GM10847 (cell line): ENCODE data around the gene IL6R.

Experiments used
- POLR2A ChIP-seq: IDR thresholded peaks from 2 replicates; pipeline ENCODE4 v1.6.1; 2011; ENCODE audit not compliant: insufficient read length; ENCODE audit errors: extremely low read depth

Gene IL6R

DNA sequence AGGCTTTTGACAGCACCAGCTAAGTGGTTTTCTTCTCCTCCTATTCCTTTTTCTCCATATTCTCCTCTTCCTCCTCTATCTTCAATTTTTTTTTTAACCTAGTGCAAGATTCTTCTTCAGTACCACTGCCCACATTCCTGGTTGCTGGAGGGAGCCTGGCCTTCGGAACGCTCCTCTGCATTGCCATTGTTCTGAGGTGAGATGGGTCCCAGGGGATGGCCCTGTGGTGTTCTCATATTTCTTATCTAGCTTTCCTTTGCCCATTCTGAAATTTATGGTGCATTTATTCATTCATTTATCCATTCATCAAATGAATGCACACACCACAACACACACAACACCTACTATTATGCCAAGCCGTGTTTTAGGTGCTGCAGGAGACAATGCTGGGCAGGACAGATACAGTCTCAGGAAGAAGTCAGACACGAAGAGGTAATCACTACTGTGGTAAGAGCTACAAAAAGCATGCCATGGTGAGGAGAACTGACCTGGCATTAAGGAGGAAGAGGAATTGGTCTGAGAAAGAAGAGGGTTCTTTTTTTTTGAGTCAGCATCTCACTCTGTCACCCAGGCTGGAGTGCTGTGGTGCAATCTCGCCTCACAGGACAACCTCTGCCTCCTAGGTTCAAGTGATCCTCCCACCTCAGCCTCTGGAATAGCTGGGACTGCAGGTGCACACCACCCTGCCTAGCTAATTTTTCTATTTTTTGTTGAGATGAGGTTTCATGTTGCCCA lies 49.4 kb downstream of the IL6R start:
- TF ChIP-seq POLR2A, result no peak

DNA sequence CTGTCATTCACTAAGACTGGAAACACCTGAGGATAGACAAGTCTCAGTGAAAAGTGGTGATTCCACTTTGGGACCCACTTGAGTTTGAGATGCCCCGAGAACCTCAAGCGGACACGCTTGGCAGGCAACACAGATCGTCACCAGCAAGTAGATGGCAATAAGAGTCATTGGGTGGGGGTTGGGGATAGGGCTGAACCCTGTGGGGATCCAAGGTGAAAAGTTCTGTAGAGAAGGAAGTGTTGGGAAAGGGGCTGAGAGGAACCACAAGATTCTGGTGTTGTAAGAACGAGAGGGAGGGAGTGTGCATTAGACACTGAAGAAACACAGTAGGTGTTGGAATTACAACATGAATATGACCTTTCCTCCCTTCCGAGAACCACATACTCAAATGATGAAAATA lies 51.5 kb downstream of the IL6R start:
- no peak for TF ChIP-seq POLR2A

DNA sequence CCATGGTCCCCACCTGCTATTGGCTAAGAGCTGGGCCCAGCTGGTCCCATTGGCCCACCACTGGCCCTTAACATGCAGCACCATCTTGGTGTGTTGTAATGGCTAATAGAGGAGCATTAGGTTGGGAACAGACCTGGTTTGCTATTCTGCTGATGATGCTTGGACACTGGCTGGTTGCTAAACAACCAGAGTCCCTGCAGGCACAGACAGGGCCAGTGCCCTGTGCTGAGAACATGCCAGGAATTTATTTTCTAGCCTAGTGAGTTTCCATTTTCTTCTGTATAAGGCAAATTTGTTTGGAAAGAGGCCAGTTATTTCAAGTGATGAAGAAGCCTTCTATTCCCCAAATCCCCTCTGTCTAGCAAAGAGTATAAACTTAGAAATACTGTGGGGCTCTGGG lies 53.9 kb downstream of the IL6R start:
- TF ChIP-seq POLR2A, result no peak

DNA sequence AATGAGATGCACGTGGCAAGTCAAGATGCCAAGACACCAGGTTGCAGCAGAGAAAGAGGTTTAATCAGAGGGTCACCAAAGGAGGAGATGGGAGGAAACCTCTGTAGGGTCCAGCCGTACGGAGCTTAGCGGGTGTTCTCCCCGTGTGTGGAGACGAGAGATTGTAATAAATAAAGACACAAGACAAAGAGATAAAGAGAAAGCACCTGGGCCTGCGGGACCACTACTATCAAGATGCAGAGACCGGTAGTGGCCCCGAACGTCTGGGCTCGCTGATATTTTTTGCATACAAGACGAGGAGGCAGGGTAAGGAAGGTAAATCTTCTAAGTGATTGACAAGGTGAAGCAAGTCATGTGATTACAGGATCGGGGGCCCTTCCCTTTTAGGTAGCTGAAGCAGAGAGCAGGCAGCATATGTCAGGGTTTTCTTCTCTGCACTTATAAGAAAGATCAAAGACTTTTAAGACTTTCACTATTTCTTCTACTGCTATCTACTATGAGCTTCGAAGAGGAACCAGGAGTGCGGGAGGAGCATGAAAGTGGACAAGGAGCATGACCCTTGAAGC lies 55.6 kb downstream of the IL6R start:
- no peak for TF ChIP-seq POLR2A

DNA sequence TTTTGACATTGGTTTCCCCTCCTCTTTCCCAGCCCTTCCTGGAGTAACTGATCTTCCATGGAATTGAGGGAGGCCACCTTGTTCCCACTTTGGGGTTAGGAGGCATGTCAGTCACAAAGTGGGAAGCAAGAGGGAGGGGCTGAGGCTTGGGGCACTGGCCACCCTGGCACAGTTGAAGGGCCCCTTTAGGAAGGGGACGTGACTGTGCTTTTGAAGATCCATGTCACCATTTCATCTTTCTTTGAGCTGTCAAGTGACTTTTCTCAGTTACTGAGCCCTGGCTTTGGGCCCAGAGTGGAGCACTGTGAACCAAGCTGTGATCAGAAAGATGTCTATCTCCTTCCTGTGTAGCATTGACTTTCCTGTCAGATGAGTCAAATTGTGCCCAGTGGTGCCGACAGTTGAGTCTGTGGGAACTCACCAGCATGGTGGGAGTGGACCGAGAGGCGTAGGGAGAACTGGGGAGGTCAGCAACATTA lies 58.4 kb downstream of the IL6R start:
- TF ChIP-seq POLR2A, result no peak

DNA sequence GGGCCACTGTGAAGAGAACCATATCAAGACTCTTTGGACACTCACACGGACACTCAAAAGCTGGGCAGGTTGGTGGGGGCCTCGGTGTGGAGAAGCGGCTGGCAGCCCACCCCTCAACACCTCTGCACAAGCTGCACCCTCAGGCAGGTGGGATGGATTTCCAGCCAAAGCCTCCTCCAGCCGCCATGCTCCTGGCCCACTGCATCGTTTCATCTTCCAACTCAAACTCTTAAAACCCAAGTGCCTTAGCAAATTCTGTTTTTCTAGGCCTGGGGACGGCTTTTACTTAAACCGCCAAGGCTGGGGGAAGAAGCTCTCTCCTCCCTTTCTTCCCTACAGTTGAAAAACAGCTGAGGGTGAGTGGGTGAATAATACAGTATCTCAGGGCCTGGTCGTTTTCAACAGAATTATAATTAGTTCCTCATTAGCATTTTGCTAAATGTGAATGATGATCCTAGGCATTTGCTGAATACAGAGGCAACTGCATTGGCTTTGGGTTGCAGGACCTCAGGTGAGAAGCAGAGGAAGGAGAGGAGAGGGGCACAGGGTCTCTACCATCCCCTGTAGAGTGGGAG lies 60.6 kb downstream of the IL6R start:
- no peak for TF ChIP-seq POLR2A

DNA sequence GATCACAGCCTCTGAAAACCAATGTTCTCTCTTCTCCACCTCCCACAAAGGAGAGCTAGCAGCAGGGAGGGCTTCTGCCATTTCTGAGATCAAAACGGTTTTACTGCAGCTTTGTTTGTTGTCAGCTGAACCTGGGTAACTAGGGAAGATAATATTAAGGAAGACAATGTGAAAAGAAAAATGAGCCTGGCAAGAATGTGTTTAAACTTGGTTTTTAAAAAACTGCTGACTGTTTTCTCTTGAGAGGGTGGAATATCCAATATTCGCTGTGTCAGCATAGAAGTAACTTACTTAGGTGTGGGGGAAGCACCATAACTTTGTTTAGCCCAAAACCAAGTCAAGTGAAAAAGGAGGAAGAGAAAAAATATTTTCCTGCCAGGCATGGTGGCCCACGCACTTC lies 61.1 kb downstream of the IL6R start:
- no peak for TF ChIP-seq POLR2A

DNA sequence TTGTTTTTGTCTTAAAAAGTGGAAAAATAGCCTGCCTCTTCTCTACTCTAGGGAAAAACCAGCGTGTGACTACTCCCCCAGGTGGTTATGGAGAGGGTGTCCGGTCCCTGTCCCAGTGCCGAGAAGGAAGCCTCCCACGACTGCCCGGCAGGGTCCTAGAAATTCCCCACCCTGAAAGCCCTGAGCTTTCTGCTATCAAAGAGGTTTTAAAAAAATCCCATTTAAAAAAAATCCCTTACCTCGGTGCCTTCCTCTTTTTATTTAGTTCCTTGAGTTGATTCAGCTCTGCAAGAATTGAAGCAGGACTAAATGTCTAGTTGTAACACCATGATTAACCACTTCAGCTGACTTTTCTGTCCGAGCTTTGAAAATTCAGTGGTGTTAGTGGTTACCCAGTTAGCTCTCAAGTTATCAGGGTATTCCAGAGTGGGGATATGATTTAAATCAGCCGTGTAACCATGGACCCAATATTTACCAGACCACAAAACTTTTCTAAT lies 61.8 kb downstream of the IL6R start:
- TF ChIP-seq POLR2A, result no peak

DNA sequence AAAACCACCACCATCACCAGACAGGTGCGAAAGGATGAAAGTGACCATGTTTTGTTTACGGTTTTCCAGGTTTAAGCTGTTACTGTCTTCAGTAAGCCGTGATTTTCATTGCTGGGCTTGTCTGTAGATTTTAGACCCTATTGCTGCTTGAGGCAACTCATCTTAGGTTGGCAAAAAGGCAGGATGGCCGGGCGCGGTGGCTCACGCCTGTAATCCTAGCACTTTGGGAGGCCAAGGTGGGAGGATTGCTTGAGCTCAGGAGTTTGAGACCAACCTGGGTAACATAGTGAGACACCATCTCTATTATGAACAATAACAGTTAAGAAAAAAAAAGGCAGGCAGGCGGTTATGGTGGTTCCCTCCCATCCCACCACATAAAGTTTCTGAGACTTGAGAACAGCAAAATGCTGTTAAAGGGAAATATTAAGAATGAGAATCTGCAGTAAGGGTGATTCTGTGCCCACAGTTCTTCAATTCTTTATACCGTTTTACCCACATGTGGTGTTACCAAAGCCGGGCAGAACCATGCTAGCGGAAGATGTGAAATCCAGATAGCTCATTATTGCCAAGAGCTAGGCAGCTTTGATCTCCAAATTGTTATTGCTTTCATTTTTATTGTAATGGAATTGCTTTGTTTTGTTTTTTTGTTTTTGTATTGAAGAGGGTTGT lies 62.4 kb downstream of the IL6R start:
- no peak for TF ChIP-seq POLR2A

DNA sequence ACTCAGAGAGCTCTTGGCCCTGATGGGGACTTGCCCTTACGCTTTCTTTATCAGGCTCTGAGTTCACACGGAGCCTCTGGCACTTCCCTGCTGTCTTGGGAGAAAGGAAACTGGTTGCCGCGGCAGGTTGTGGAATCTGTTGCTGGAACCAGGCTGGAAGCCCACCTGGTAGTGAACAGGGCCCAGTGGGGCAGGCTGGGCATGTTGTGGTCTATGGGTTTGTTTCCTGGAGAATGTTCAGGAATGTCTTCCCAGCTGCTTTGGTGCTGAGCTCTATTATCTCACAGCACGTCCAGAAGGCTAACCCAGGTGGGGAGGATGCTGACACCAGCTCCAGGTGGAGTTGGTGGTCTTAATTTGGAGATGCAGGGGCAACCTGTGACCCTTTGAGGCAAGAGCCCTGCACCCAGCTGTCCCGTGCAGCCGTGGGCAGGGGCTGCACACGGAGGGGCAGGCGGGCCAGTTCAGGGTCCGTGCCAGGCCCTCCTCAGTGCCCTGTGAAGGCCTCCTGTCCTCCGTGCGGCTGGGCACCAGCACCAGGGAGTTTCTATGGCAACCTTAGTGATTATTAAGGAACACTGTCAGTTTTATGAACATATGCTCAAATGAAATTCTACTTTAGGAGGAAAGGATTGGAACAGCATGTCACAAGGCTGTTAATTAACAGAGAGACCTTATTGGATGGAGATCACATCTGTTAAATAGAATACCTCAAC lies 63.5 kb downstream of the IL6R start:
- no peak for TF ChIP-seq POLR2A

DNA sequence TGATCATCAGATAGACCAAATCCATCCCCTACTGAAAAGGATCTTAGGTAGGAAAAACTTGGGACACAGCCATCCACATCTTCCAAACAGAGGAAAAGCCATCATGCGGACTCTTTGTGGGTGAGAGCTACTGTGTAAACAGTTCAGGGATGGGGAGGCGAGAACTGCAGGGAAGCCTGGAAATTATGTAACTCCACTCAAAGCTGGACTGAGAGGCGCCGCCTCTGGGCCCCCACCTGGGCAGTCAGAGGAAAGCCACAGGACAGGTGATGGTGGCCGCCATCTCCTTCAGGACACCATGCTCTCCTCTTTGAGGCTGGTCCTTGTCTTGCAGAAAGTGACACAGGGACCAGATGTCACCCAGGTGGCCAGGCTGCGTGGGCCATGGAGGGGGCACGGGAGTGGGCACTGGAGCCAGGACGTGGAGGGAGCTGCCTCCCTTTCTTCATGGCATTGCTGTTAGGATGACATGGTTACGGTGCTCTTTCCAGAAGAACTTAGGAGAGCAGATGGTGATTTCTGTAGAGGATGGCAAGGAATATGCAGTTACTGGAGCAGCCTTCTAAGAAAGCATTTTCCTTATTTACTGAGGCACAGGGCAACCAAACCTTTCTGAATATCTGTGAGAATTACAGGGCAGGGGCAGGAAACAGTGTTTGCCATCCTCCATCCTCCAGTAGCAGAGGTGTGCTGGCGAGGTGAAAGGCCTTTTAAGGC lies 64.9 kb downstream of the IL6R start:
- no peak for TF ChIP-seq POLR2A

DNA sequence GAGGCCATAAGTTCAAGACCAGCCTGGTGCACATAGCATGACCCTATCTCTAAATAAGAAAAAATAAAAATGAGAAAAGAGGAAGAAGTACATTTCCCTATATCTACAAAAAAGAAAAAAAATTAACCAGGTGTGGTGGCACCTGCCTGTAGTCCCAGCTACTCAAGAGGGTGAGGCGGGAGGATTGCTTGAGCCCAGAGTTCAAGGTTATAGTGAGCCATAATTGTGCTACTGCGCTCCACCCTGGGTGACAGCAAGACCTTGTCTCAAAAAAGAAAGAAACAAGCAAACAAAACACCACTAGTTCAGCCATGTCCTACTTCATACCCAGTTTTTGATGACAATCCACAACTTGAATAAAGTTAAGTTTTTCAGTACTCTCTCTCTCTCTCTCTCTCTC lies 66.2 kb downstream of the IL6R start:
- no peak for TF ChIP-seq POLR2A

DNA sequence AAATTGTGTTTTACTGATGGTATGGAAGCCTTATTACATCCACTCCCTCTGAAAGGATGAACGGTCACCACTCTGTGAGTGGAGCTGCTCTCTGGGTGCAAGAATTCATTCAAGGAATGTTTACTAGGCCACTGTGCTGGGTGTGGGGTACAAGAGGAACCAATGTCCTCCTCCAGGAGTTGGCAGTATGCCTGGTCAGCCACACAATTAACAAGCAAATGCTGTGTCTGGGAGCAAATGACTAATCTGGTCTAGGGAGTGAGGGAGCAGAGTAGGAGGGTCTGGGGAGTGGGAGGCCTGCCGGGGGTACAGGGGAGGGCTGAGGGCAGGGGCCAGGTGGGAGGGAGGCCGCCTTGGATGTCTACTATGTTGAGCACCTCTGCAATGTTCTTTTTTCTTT lies 69.7 kb downstream of the IL6R start:
- no peak for TF ChIP-seq POLR2A

DNA sequence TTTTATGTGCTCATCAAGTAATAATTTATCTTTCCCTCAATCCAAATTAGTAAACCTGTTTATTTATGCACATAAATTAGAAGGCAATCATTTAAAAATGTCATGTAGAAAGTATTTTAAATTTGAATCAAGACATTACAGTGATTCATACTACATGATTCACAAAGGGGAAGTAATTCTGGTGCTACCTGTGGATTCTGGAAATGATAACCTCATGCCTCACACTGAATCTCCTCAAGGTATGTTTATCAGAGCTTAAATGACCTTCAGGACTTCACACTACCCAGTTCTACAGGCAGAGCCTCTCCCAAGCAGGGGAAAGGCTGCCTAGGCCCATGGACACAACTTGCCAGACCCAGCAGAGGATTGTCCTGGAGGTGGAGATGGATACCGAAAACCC lies 71.6 kb downstream of the IL6R start:
- TF ChIP-seq POLR2A, result no peak

DNA sequence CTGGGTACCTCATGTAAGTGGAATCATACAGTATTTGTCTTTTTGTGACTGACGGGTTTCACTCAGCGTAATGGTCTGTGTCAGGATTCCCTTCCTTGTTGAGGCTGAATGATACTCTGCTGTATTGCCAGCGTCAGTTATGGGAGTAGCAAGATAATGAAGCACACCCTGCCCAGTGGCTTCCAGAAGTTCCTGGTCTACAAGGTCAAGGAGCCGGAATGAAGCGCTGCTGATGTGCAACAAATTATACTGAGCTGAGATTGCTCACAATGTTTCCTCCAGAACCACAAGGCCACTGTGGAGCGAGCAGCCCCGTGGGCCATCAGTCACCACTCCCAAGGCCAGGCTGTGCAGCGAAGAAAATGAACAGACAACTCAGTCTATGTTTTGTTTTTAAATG lies 72.9 kb downstream of the IL6R start:
- no peak for TF ChIP-seq POLR2A

DNA sequence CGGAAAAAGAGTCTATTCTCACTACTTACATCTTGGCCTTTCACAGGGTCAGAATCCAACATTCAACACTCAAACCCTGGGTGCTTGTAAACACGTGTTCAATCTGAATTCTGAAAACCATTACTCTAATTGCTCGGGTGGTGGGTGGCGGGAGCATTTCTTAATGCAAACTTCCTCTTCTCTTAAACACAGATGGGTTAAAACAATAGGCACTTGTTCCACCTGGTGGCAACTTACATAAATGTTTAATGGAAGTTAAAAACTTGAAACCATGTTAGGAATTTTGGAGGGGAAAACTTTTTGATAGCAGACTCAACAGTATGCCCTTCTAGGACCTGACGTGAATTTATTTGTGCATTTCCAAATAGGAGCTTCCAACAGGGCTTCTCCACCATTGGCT lies 73.5 kb downstream of the IL6R start:
- TF ChIP-seq POLR2A, result no peak
